Retinal pigment epithelial cell (primary cell): ENCODE results near the gene AOPEP.

ENCODE experiments used
- DNase-seq: peaks from one replicate; pipeline ENCODE4 v3.0.0-alpha.2; 2010; ENCODE audit warnings: low read depth
- H3K4me3 ChIP-seq: 2 replicates; pipeline ENCODE4 v1.5.1; 2011; ENCODE audit warnings: mild to moderate bottlenecking, low read length, control low read depth, moderate library complexity
- CTCF ChIP-seq: conservative IDR thresholded peaks from 2 replicates; pipeline ENCODE4 v1.5.1; 2011; ENCODE audit warnings: low read depth, low read length, control low read depth, inconsistent platforms

The AOPEP gene

GRCh38 chr9:94907264-94907936, 180.9 kb downstream of the AOPEP start:
- TF ChIP-seq CTCF: no peak
- no peak overlapping the region for H3K4me3 ChIP-seq
- no peak for DNase-seq

- TF ChIP-seq CTCF: no peak
- DNase-seq: no peak
- no peak overlapping the region for H3K4me3 ChIP-seq
Observed at GRCh38 chr9:94908011-94908563, 181.6 kb downstream of the AOPEP start.

GRCh38 chr9:94908583-94909249, 182.2 kb downstream of the AOPEP start:
- DNase-seq: no peak
- no peak overlapping the region for H3K4me3 ChIP-seq
- no peak for TF ChIP-seq CTCF

- no peak for TF ChIP-seq CTCF
- DNase-seq: no peak
- no peak overlapping the region for H3K4me3 ChIP-seq
Observed at GRCh38 chr9:94909250-94909894, 182.9 kb downstream of the AOPEP start.

GRCh38 chr9:94909965-94910730, 183.6 kb downstream of the AOPEP start:
- no peak for DNase-seq
- TF ChIP-seq CTCF: no peak

GRCh38 chr9:94911211-94911610, 184.7 kb downstream of the AOPEP start:
- DNase-seq: no peak
- H3K4me3 ChIP-seq: no peak overlapping the region
- no peak for TF ChIP-seq CTCF

More at GRCh38 chr9:94909965-94910730, 183.6 kb downstream of the AOPEP start:
- H3K4me3 ChIP-seq: no peak overlapping the region
